GM19351 (cell line): ENCODE measurements around the gene ZNF431.
A peak's percentile ranks its signal among the peaks of the same experiment; 100 is the strongest.
"Not testable (repeated sequence)": the region's sequence is repeated elsewhere in the genome, so short reads cannot be mapped to it uniquely, and the experiment has no call there.

ENCODE experiments used
- ATAC-seq: cut with Tn5 transposase; IDR thresholded peaks from one replicate; pipeline ENCODE4 v1.9.1; 2021; ENCODE audit warnings: mild to moderate bottlenecking, moderate library complexity; ENCODE audit not compliant: unreplicated experiment

ZNF431 gene

DNA sequence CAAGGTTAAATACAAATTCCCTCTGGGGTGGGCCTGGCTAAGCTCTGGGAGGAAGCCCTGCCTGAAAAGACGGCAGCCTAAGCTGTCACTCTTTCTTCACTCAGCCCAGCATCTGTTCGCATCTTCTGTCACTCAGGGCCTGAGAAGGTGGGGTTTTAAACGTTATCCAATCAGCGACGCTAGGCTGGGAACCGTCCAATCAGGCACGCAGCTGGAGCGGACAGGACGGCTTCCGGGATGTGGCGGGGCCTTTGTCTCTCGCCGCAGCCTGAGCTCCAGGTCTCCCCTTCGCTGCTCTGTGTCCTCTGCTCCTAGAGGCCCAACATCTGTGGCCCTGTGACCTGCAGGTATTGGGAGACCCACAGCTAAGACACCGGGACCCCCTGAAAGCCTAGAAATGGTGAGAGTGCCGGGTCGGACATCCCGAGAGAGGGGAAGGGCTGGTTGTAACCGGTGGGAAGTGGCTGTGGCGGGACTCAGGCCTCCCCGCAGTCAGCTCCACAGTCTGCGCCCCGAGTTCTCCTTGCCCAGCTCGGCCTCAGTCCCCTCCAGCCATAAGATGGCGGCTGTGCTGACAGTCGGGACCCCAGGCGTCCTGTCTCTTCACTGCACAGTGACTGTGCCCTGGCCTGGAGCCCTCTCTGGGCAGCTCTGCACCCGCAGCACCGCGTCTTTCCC, at the start of gene ZNF431:
Gene ZNF431 (plus strand): TSS at position 254 of the 678 bp plus-strand sequence. CDS start 144 bp downstream, at position 398.
- ATAC-seq: peak; percentile 99

GRCh38 chr19:21092109-21092508, 49.7 kb upstream of the ZNF431 start:
- no peak for ATAC-seq

- no peak for ATAC-seq
These were observed 47.4 kb upstream of the ZNF431 start for GRCh38 chr19:21094347-21095025.

DNA sequence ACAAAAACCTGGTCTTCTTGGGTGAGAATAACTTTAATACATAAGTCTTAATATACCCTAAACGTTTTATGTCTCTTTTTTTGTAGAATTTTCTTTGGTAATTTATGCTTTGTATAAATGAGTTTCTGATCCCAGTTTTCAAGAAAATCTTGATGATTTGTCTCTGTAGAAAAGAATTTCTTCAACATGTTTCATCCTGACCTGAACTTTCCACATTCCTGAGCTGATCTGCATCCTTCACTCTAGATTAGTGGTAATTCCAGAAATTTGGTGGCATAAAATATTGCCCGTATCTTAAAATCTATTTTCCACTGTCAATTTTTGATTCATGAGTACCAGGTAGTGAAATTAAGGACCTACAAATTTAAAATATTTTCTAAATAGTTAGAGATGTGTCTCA, 43.5 kb upstream of the ZNF431 start:
- no peak for ATAC-seq

- no peak for ATAC-seq
These were observed 40.2 kb upstream of the ZNF431 start for GRCh38 chr19:21101521-21102242.

DNA sequence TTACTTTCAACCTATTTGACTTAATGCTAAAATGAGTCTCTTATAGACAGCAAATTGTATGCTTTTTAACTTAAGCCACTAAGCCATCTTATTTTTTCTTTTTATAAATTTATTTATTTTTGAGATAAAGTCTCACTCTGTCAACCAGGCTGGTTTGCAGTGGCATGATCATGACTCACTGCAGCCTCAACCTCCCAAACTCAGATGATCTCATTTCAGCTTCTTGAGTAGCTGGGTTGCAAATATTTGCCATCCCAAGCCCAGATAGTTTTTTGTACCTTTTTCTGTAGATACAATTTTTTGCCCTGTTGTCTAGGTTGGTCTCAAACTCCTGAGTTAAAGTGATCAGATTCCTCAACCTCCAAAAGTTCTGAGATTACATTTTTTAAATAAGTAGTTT, 32.7 kb upstream of the ZNF431 start:
- ATAC-seq: no peak

- ATAC-seq: no peak
These were observed 31.7 kb upstream of the ZNF431 start for GRCh38 chr19:21110183-21110582.

DNA sequence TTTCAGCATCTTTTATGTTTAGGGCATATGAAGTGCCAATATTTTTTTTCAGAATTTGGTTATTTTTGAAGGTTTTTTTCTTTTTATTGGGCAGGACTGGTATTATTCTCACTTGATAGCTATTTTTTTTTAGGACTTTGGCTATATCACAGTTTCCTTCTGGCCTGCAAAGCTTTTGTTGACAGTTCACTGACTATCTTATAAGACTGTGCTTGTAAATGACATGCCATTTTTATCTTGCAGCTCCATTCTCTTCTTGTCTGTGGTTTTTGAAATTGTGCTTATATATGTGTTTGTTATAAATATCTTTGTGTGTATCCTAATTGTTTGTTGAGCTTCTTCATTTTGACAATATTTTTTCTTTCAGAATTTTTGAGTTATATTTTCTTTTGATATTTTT, 26.4 kb upstream of the ZNF431 start:
- ATAC-seq: no peak

DNA sequence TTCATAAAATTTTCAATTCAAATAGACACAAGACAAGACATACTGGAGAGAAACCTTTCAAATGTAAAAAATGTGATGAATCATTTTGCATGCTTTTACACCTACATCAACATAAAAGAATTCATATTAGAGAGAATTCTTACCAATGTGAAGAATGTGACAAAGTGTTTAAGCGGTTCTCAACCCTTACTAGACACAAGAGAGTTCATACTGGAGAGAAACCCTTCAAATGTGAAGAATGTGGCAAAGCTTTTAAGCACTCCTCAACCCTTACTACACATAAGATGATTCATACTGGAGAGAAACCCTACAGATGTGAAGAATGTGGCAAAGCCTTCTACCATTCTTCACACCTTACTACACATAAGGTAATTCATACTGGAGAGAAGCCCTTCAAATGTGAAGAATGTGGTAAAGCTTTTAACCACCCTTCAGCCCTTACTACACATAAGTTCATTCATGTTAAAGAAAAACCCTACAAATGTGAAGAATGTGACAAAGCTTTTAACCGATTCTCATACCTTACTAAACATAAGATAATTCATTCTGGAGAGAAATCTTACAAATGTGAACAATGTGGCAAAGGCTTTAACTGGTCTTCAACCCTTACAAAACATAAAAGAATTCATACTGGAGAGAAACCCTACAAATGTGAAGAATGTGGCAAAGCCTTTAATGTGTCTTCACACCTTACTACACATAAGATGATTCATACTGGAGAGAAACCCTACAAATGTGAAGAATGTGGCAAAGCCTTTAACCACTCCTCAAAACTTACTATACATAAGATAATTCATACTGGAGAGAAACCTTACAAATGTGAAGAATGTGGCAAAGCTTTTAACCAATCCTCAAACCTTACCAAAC, 24.6 kb upstream of the ZNF431 start:
- no peak for ATAC-seq

DNA sequence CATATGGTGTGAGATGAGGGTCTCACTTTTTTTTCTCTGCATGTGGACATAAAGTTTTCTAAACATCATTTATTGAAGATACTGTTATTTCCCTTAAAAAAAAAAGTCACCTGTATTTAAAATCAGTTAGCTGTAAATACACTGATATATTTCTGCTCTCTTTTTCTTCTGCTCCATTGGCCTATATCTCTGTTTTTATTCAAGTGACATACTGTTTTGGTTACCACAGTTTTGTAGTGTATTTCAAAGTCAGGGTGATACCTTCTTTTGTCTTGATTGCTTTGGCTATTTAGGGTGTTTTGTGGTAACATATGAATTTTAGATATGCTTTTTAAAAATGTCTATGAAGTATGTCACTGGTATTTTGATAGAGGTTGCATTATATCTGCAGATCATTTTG, 15.8 kb upstream of the ZNF431 start:
- no peak for ATAC-seq

GRCh38 chr19:21127001-21127400, 14.8 kb upstream of the ZNF431 start:
- no peak for ATAC-seq

DNA sequence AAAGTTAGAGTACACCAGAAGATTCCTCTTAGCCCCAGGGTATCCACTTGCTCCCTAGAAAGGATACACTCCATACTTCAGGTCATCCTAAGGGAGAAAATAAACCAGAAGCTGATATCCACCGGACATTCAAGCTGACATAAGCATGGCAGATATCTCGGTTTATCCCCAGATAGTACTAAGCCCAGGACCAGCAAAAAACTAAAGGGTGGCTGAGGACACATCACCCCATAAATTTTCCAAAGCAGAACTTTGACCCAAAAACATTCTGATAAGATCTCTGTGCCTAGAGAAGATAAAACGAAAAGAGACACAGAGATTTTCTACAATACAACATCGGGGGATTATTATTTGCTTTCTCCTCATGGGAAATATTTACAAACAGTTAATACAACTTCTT, 13.9 kb upstream of the ZNF431 start:
- ATAC-seq: no peak

DNA sequence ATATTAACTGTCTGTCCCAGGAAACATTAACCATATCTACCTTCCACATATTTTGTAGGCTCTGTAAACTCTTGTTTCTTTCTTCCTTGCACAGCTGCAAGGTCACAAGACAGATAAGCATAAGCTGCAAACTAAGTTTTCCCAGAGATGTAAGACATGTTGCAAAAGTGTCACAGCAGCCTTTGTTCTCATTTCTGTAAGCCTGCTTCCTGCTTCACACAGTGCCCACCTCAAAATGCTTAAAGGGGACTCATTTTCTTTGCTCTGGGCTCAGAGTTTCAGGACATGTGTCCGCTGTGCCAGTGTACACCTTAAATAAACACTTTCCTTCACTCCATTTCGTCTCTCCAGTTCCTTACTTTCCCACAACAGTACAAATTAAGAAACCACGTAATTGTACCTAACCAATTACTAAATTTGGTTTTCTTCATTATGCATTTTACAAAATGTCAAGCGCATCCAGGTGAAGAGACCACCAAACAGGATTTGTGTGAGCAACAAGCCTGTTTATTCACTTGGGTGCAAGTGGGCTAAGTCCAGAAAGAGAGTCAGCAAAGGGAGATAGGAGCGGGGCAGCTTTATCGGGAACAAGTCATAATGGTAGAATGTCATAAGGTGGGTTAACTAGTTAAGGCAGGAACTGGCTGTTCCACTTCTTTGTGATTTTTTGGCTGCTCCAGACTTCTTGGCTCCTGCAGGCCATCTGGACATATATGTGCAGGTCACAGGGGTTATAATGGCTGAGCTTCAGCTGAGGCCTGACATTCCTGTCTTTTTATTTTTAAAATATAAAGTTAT, 12.7 kb upstream of the ZNF431 start:
- ATAC-seq: no peak

GRCh38 chr19:21130097-21130775, 11.6 kb upstream of the ZNF431 start:
- ATAC-seq: no peak

GRCh38 chr19:21133633-21134032, 8.2 kb upstream of the ZNF431 start:
- ATAC-seq: no peak

DNA sequence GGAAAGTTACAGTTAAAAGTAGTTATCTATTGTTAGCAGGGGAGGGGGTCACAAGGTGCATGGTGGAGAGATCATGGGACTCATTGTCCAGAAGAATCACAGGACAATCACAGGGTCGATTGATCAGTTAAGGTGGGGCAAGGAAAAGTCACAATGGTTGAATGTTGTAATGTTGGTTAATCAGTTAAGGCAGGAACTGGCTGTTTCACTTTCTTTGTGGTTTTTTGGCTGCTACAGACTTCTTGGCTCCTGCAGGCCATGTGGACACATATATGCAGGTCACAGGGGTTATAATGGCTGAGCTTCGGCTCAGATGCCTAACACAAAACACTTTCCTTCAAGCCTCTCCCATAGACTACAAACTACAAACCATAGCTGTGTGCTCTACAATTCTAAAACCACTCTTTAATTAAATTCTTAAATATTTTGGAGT, 6.9 kb upstream of the ZNF431 start:
- ATAC-seq: no peak

GRCh38 chr19:21135433-21135832, 6.4 kb upstream of the ZNF431 start:
- ATAC-seq: no peak

- ATAC-seq: no peak
These were observed 3.7 kb upstream of the ZNF431 start for GRCh38 chr19:21138130-21138529.

GRCh38 chr19:21141006-21141405, 834 bp upstream of the ZNF431 start:
- not testable (repeated sequence) for ATAC-seq

DNA sequence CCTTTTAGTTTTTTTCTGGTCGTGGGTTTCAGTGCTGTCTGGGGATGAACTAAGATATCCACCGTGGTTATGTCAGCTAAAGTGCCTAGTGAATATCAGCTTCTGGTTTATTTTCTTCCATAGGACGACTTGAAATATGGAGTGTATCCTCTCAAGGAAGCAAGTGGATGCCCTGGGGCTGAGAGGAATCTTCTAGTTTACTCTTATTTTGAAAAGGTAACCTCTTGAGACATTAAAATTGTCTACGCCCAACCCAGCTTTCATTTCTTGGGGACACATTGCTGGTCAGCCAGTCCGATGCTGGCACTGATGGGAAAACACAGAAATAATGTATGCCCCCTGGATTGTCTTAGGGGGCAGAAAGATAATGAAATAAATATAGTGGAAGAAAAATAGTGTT, 1.6 kb downstream of the ZNF431 start:
- no peak for ATAC-seq
